ENCODE data around the gene COL23A1. TPM values are rescaled to one million over a fixed set of nuclear protein-coding genes. Genes with fewer than 3 reads are reported as not detected.
"Not testable (repeated sequence)": the region's sequence is repeated elsewhere in the genome, so short reads cannot be mapped to it uniquely, and the experiment has no call there.

Gene COL23A1
- total RNA-seq, 4 donors from 2014 or later = 0.93 to 4.6 (median 2.4) TPM

- Histone ChIP-seq H3K9me3 (no peaks in the 10 kb centered on the region), H3K4me1 (no peaks in the 10 kb centered on the region), H3K36me3 (no peaks in the 10 kb centered on the region), H3K27me3 (peaks cover 5% of the 10 kb centered on the region), H3K27ac (no peak overlapping the region), H3K4me3 (no peak overlapping the region)
- ATAC-seq = peak; percentile 14
- TF ChIP-seq POLR2A (IDR thresholded peaks at IDR 0.05) = no peak
- no peak for TF ChIP-seq POLR2AphosphoS5 (IDR thresholded peaks at IDR 0.05)
- TF ChIP-seq EP300 (IDR thresholded peaks at IDR 0.05) = no peak
- no peak for TF ChIP-seq CTCF (IDR thresholded peaks at IDR 0.05)
- 80 to 83% methylated on average over 1 to 2 of the region's 4 CpGs for WGBS, 2 donors (ENCODE audit: low coverage in 1 of 2)
Observed at GRCh38 chr5:178257650-178258049, 332.5 kb downstream of the COL23A1 start.

- 62% methylated on average over 6 of the region's 19 CpGs; no CpG with 5 or more reads in 1 of the 2 donors for WGBS, 2 donors (ENCODE audit: low coverage in 1 of 2)
- no peaks in the 10 kb centered on the region for H3K4me1 ChIP-seq
- H3K9me3 ChIP-seq = no peaks in the 10 kb centered on the region
- H3K27ac ChIP-seq = no peak overlapping the region
- H3K27me3 ChIP-seq = peaks cover 5% of the 10 kb centered on the region
- TF ChIP-seq POLR2AphosphoS5 (IDR thresholded peaks at IDR 0.05) (no peak), CTCF (IDR thresholded peaks at IDR 0.05) (no peak), EP300 (IDR thresholded peaks at IDR 0.05) (no peak), POLR2A (IDR thresholded peaks at IDR 0.05) (no peak)
- H3K4me3 ChIP-seq = no peak overlapping the region
- no peak for ATAC-seq
- H3K36me3 ChIP-seq = no peaks in the 10 kb centered on the region
Observed at GRCh38 chr5:178256746-178257145, 333.4 kb downstream of the COL23A1 start.

- 67% methylated on average over 3 of the region's 18 CpGs; no CpG with 5 or more reads in 1 of the 2 donors for WGBS, 2 donors (ENCODE audit: low coverage in 1 of 2)
- H3K4me3 ChIP-seq, H3K27me3 ChIP-seq, H3K4me1 ChIP-seq, ATAC-seq, H3K9me3 ChIP-seq, H3K27ac ChIP-seq, H3K36me3 ChIP-seq: not testable (repeated sequence)
Observed at GRCh38 chr5:178253632-178254031, 336.6 kb downstream of the COL23A1 start.

GRCh38 chr5:178252258-178252657 is 337.9 kb downstream of the COL23A1 start:
- no peaks in the 10 kb centered on the region for H3K4me1 ChIP-seq
- no peaks in the 10 kb centered on the region for H3K9me3 ChIP-seq
- WGBS, 2 donors (ENCODE audit: low coverage in 1 of 2) = 60 to 63% methylated on average over 1 to 3 of the region's 8 CpGs
- no peaks in the 10 kb centered on the region for H3K36me3 ChIP-seq
- no peak for ATAC-seq
- H3K27ac ChIP-seq = no peak overlapping the region
- peaks cover 9% of the 10 kb centered on the region for H3K27me3 ChIP-seq
- TF ChIP-seq CTCF (IDR thresholded peaks at IDR 0.05) (no peak), POLR2AphosphoS5 (IDR thresholded peaks at IDR 0.05) (no peak), POLR2A (IDR thresholded peaks at IDR 0.05) (no peak), EP300 (IDR thresholded peaks at IDR 0.05) (no peak)
- H3K4me3 ChIP-seq = no peak overlapping the region

- H3K27me3 ChIP-seq = peaks cover 14% of the 10 kb centered on the region
- H3K27ac ChIP-seq = no peak overlapping the region
- no peak overlapping the region for H3K4me3 ChIP-seq
- no peaks in the 10 kb centered on the region for H3K9me3 ChIP-seq
- no peak for TF ChIP-seq POLR2AphosphoS5 (IDR thresholded peaks at IDR 0.05)
- no peak for TF ChIP-seq EP300 (IDR thresholded peaks at IDR 0.05)
- TF ChIP-seq CTCF (IDR thresholded peaks at IDR 0.05) = no peak
- no peak for TF ChIP-seq POLR2A (IDR thresholded peaks at IDR 0.05)
- no peaks in the 10 kb centered on the region for H3K36me3 ChIP-seq
- no peak for ATAC-seq
- H3K4me1 ChIP-seq = no peaks in the 10 kb centered on the region
- 70% methylated on average over 2 of the region's 6 CpGs; no CpG with 5 or more reads in 1 of the 2 donors for WGBS, 2 donors (ENCODE audit: low coverage in 1 of 2)
Observed at GRCh38 chr5:178250263-178250662, 339.9 kb downstream of the COL23A1 start.

Data from gastroesophageal sphincter (tissue), 4 donors.